K562 (cell line): ENCODE data around the gene PARP4. TPM values are rescaled to one million over a fixed set of nuclear protein-coding genes. Genes with fewer than 3 reads are reported as not detected.

Experiments used
- BRF1 ChIP-seq: IDR thresholded peaks from 3 replicates; pipeline ENCODE4 v1.6.1; 2011; ENCODE audit warnings: borderline replicate concordance, mild to moderate bottlenecking; ENCODE audit not compliant: insufficient read length; ENCODE audit errors: extremely low read depth
- CREB1 ChIP-seq, 2 experiments: sonication (generic) in 1 of 2; formaldehyde crosslinking in 1 of 2; IDR thresholded peaks; 2 replicates each; pipeline versions ENCODE4 v1.6.1 to v1.8.0; 2012 to 2022; ENCODE audit warnings: inconsistent platforms in 1 of 2, mild to moderate bottlenecking in 1 of 2, missing genetic modification reagents in 1 of 2, moderate library complexity in 1 of 2
- CREBBP ChIP-seq: IDR thresholded peaks from one replicate; pipeline ENCODE4 v1.6.1; 2012; ENCODE audit warnings: low read depth, mild to moderate bottlenecking, control low read depth, inconsistent platforms, low read length
- EHMT2 ChIP-seq: fragments of 450-650 bp; IDR thresholded peaks from 2 replicates; pipeline ENCODE4 v1.6.1; 2018; ENCODE audit warnings: antibody characterized with exemption
- ESRRA ChIP-seq: fragments of 450-650 bp; IDR thresholded peaks from 2 replicates; pipeline ENCODE4 v1.6.1; 2014; ENCODE audit warnings: low read depth, mild to moderate bottlenecking, moderate library complexity, borderline replicate concordance
- ETS1 ChIP-seq: conservative IDR thresholded peaks from 2 replicates; pipeline ENCODE4 v1.6.1; 2011; ENCODE audit warnings: low read depth, mild to moderate bottlenecking, low read length; ENCODE audit not compliant: control insufficient read depth
- FIP1L1 ChIP-seq: fragments of 200-400 bp; formaldehyde crosslinking; IDR thresholded peaks from 2 replicates; pipeline ENCODE4 v1.6.1; 2018; ENCODE audit warnings: mild to moderate bottlenecking, low read depth, low read length; ENCODE audit not compliant: poor library complexity, severe bottlenecking
- MAFG ChIP-seq: fragments of 450-650 bp; conservative IDR thresholded peaks from 2 replicates; pipeline ENCODE4 v1.6.1; 2016; ENCODE audit warnings: missing genetic modification characterization, missing compliant biosample characterization
- MIER1 ChIP-seq: fragments of 450-650 bp; IDR thresholded peaks from 2 replicates; pipeline ENCODE4 v1.6.1; 2016; ENCODE audit warnings: antibody characterized with exemption, mild to moderate bottlenecking, low read depth
- NELFE ChIP-seq: IDR thresholded peaks from 2 replicates; pipeline ENCODE4 v1.6.1; 2011; ENCODE audit warnings: mild to moderate bottlenecking; ENCODE audit not compliant: insufficient read depth, insufficient read length
- TCF7 ChIP-seq: sonication (generic); IDR thresholded peaks from 2 replicates; pipeline ENCODE4 v1.6.1; 2016; ENCODE audit warnings: antibody characterized with exemption, borderline replicate concordance
- XRCC4 ChIP-seq: IDR thresholded peaks from one replicate; pipeline ENCODE4 v1.6.1; 2011; ENCODE audit not compliant: insufficient read depth, insufficient read length; ENCODE audit errors: extremely low read depth
- ZC3H4 ChIP-seq: sonication (generic); formaldehyde crosslinking; IDR thresholded peaks from 2 replicates; pipeline ENCODE4 v1.9.0; 2021; ENCODE audit warnings: missing genetic modification reagents, borderline replicate concordance
- ZEB2 ChIP-seq: fragments of 450-650 bp; IDR thresholded peaks from 2 replicates; pipeline ENCODE4 v1.6.1; 2016
- ZFP1 ChIP-seq: fragments of 450-650 bp; formaldehyde crosslinking; IDR thresholded peaks from 2 replicates; pipeline ENCODE4 v1.4.0; 2020; ENCODE audit warnings: mild to moderate bottlenecking, mixed read lengths
- ZFP36 ChIP-seq: fragments of 150-350 bp; IDR thresholded peaks from 2 replicates; pipeline ENCODE4 v1.6.1; 2018; ENCODE audit warnings: low read length, low read depth; ENCODE audit not compliant: partially characterized antibody
- ZNF449 ChIP-seq: fragments of 250-450 bp; sonication (Bioruptor Pico); IDR thresholded peaks from 2 replicates; pipeline ENCODE4 v1.8.0; 2022; ENCODE audit warnings: moderate library complexity, mild to moderate bottlenecking, inconsistent platforms
- ZNF592 ChIP-seq: fragments of 450-650 bp; IDR thresholded peaks from 2 replicates; pipeline ENCODE4 v1.6.1; 2017; ENCODE audit warnings: antibody characterized with exemption, mild to moderate bottlenecking
- ZNF79 ChIP-seq: fragments of 250-450 bp; sonication (Bioruptor Pico); IDR thresholded peaks from 2 replicates; pipeline ENCODE4 v1.4.0; 2020; ENCODE audit warnings: low read depth, mild to moderate bottlenecking, moderate library complexity
- polyA plus RNA-seq, 8 experiments: library from polyadenylated mRNA; depleted of rRNA in 4 of 8; stranded (reverse) in 5 of 8; unstranded in 3 of 8; fragments of >200 nt; fragmentation: Nextera tagmentation in 2 of 8; fragmentation: Illumina TruSeq in 1 of 8; extraction: Ambion mirVana in 2 of 8; extraction: Trizol in 1 of 8; gene quantifications; 2 replicates each; pipeline versions ENCODE4 v1.2.1 to v1.2.3, GENCODE V29; 2011 to 2014; ENCODE audit warnings: inconsistent platforms in 1 of 8, missing spikeins in 1 of 8
- total RNA-seq, 7 experiments: library from RNA; depleted of rRNA in 6 of 7; stranded (reverse); fragments of >200 nt in 6 of 7; fragmentation: Illumina TruSeq in 2 of 7; extraction: Trizol in 2 of 7; gene quantifications; 2 replicates each; pipeline versions ENCODE4 v1.2.1 to v1.2.3, GENCODE V29; 2011 to 2021; ENCODE audit warnings: low replicate concordance in 1 of 7

PARP4 gene
- total and polyA plus RNA-seq, 9 of the 15 experiments (the other 6 are each of a cell fraction or from before 2014, with no cell fraction given) = 6.3 to 26.3 (median 18.8) TPM

- TF ChIP-seq ZNF592 (0 out of 2 replicates have a peak, but pooled peaks have one; percentile 39), XRCC4 (no peak), ZNF449 (CRISPR knock-in tag) (no peak), TCF7 (no peak), EHMT2 (no peak), CREB1 (IDR thresholded peaks at IDR 0.05) (peak; percentile 84), CREB1 (CRISPR knock-in tag; IDR thresholded peaks at IDR 0.05) (peak; percentile 89), ESRRA (peak; percentile 71), FIP1L1 (peak; percentile 54), ZNF79 (CRISPR knock-in tag) (no peak), MIER1 (no peak), CREBBP (no peak), ETS1 (peak; percentile 40; the same call in 1 of the 2 replicates), ZFP36 (no peak), ZEB2 (no peak), NELFE (no peak), ZC3H4 (CRISPR knock-in tag) (no peak), MAFG (tag) (no peak), BRF1 (no peak), ZFP1 (CRISPR knock-in tag) (no peak)
Observed at GRCh38 chr13:24512197-24512907, at the start of gene PARP4 (continued).
